ENCODE data around the gene DRAM2.

Gene DRAM2

GRCh38 chr1:111139956-111140679 lies at the start of gene DRAM2, which contains the start of gene CEPT1:
TSS of gene DRAM2 (minus strand) at chr1:111140093. CDS start at chr1:111131554, 8,539 bp downstream.
TSS of gene CEPT1 (plus strand) at chr1:111140223. CDS start at chr1:111147715, 7,492 bp downstream.
- DNase-seq (ENCODE audit: low spot score) = peak; percentile 95

- DNase-seq (ENCODE audit: low spot score) = no peak
These were observed 44.8 kb upstream of the DRAM2 start for GRCh38 chr1:111184663-111185062.

- no peak for DNase-seq (ENCODE audit: low spot score)
These were observed 43.6 kb upstream of the DRAM2 start for GRCh38 chr1:111183308-111184069.

- no peak for DNase-seq (ENCODE audit: low spot score)
These were observed 42.2 kb upstream of the DRAM2 start for GRCh38 chr1:111182052-111182451.

- DNase-seq (ENCODE audit: low spot score) = no peak
These were observed 40.2 kb upstream of the DRAM2 start for GRCh38 chr1:111179968-111180533.

- no peak for DNase-seq (ENCODE audit: low spot score)
These were observed 36.8 kb upstream of the DRAM2 start for GRCh38 chr1:111176678-111177077.

- DNase-seq (ENCODE audit: low spot score) = no peak
These were observed 35.5 kb upstream of the DRAM2 start for GRCh38 chr1:111175349-111175748.

- DNase-seq (ENCODE audit: low spot score) = no peak
These were observed 34.2 kb upstream of the DRAM2 start for GRCh38 chr1:111174070-111174469.

- no peak for DNase-seq (ENCODE audit: low spot score)
These were observed 32.6 kb upstream of the DRAM2 start for GRCh38 chr1:111172463-111172862.

GRCh38 chr1:111164151-111164550 lies 24.3 kb upstream of the DRAM2 start:
- no peak for DNase-seq (ENCODE audit: low spot score)

- no peak for DNase-seq (ENCODE audit: low spot score)
These were observed 23.5 kb upstream of the DRAM2 start for GRCh38 chr1:111163363-111163762.

GRCh38 chr1:111162488-111162880 lies 22.6 kb upstream of the DRAM2 start:
- no peak for DNase-seq (ENCODE audit: low spot score)

- no peak for DNase-seq (ENCODE audit: low spot score)
These were observed 22.1 kb upstream of the DRAM2 start for GRCh38 chr1:111161843-111162487.

- no peak for DNase-seq (ENCODE audit: low spot score)
These were observed 17.5 kb upstream of the DRAM2 start for GRCh38 chr1:111157431-111157830.

GRCh38 chr1:111154021-111154999 lies 14.4 kb upstream of the DRAM2 start:
- no peak for DNase-seq (ENCODE audit: low spot score)

- DNase-seq (ENCODE audit: low spot score) = no peak
These were observed 11.9 kb upstream of the DRAM2 start for GRCh38 chr1:111151838-111152237.

- no peak for DNase-seq (ENCODE audit: low spot score)
These were observed 8.5 kb upstream of the DRAM2 start for GRCh38 chr1:111148376-111148881.

GRCh38 chr1:111147948-111148347 lies 8.1 kb upstream of the DRAM2 start:
- DNase-seq (ENCODE audit: low spot score) = no peak

- no peak for DNase-seq (ENCODE audit: low spot score)
These were observed 6.3 kb upstream of the DRAM2 start for GRCh38 chr1:111145963-111146768.

- DNase-seq (ENCODE audit: low spot score) = no peak
These were observed 5.6 kb upstream of the DRAM2 start for GRCh38 chr1:111145542-111145941.
